Large intestine (tissue), 3 donors: Measurements from ENCODE around the gene BATF. TPM values are rescaled to one million over a fixed set of nuclear protein-coding genes. Genes with fewer than 3 reads are reported as not detected.

Source experiments
- DNase-seq, 2 donors: peaks; one replicate each; pipeline versions ENCODE4 v3.0.0 to v3.0.0-alpha.2; 2013
- H3K27ac ChIP-seq: one replicate; pipeline ENCODE4 v1.5.1; 2013; ENCODE audit warnings: low read length
- H3K27me3 ChIP-seq: 2 replicates; pipeline ENCODE4 v1.6.1; 2013; ENCODE audit warnings: low read length; ENCODE audit not compliant: control insufficient read depth, insufficient read depth
- H3K36me3 ChIP-seq: 2 replicates; pipeline ENCODE4 v1.6.1; 2013; ENCODE audit warnings: low read length; ENCODE audit not compliant: control insufficient read depth, insufficient read depth
- H3K4me1 ChIP-seq: one replicate; pipeline ENCODE4 v1.6.1; 2013; ENCODE audit warnings: low read length; ENCODE audit not compliant: control insufficient read depth, insufficient read depth
- H3K4me3 ChIP-seq: one replicate; pipeline ENCODE4 v1.5.1; 2013; ENCODE audit warnings: low read length
- H3K9me3 ChIP-seq: one replicate; pipeline ENCODE4 v1.6.1; 2013; ENCODE audit warnings: mild to moderate bottlenecking, low read depth, low read length, moderate library complexity; ENCODE audit not compliant: control insufficient read depth
- WGBS: methylation state at CpG from one replicate; pipeline ENCODE4 v1.1.5; 2013; ENCODE audit warnings: low lambda C conversion rate; ENCODE audit not compliant: insufficient coverage; 5-methylcytosine and 5-hydroxymethylcytosine counted together
- polyA plus RNA-seq: library from polyadenylated mRNA; unstranded; fragments of 120-200 nt; gene quantifications from one replicate; pipeline ENCODE4 v1.2.1, GENCODE V29; 2013

BATF gene
- polyA plus RNA-seq, 1 donor, result 0.67 TPM

GRCh38 chr14:75499084-75499875, 23.0 kb upstream of the BATF start:
- H3K27ac ChIP-seq, result no peak overlapping the region
- H3K36me3 ChIP-seq, result no peaks in the 10 kb centered on the region
- no peak overlapping the region for H3K4me3 ChIP-seq
- H3K4me1 ChIP-seq, result no peaks in the 10 kb centered on the region
- H3K27me3 ChIP-seq, result no peaks in the 10 kb centered on the region
- whole genome bisulfite sequencing, result no CpG with 5 or more reads among the region's 16 CpGs
- no peaks in the 10 kb centered on the region for H3K9me3 ChIP-seq
- DNase-seq, result no peak

DNA sequence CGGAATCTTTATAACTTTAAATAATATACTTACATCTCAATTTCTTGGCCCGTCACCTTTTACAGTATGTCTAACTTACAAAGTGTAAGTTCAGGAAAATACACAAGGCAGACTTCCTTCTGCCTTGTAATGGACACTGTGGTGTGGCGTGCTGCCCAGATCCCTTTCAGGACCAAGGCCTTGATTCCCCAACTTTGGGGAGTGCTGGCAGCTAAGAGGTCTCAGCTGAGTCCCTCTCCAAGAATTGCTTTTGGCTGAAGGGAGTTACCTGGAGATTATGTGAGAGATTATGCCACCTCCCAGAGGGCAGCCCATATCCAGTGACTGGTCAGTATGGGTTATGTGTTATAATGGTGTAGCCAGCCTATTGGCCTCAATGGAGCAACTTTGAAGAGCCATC, 21.2 kb upstream of the BATF start:
- Histone ChIP-seq H3K4me3 (no peak overlapping the region), H3K27ac (no peak overlapping the region), H3K36me3 (no peaks in the 10 kb centered on the region), H3K27me3 (no peaks in the 10 kb centered on the region), H3K9me3 (no peaks in the 10 kb centered on the region), H3K4me1 (no peaks in the 10 kb centered on the region)
- WGBS, result 100% methylated on average over 1 of the region's 3 CpGs
- DNase-seq, result no peak

DNA sequence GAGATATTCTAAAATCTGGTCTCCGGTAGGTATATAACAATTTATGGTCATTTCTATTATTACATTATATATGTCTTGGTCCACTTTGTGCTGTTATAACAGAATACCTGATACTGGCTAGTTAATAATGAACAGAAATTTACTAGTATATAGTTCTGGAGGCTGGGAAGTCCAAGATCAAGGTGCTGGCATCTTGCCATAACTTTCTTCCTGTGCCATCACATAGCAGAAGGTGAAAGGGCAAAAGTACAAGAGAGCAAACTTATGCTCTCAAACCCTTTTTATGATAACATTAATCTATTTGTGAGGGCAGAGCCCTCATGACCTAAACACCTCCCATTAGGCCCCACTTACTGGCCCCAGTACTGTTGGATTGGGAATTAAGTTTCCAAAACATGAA, 17.9 kb upstream of the BATF start:
- DNase-seq, result peak in 1 of 2 donors; percentile 20
- no CpG with 5 or more reads among the region's 1 CpG for WGBS
- no peaks in the 10 kb centered on the region for H3K27me3 ChIP-seq

DNA sequence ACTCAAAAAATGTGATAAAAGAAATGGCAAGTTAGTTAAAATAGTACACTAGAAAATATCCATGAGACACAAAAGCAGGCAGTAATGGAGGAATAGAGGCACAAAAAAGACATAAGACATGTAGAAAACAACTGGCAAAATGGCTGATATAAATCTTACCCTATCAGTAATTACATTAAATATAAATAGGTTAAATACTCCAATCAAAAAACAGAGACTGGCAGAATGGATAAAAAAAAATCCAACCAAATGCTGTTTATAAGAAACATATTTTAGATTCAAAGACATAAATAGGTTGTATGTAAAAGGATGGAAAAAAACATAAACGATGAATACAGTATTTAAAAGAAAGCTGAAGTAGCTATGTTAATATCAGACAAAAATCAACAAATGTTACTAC, 15.3 kb upstream of the BATF start:
- H3K4me3 ChIP-seq, result no peak overlapping the region
- no peaks in the 10 kb centered on the region for H3K4me1 ChIP-seq
- H3K9me3 ChIP-seq, result peaks cover 6% of the 10 kb centered on the region
- DNase-seq, result no peak
- H3K27ac ChIP-seq, result no peak overlapping the region
- no peaks in the 10 kb centered on the region for H3K36me3 ChIP-seq
- no peaks in the 10 kb centered on the region for H3K27me3 ChIP-seq
- WGBS, result 88% methylated on average over 1 of the region's 1 CpG

More for the DNA sequence above, 17.9 kb upstream of the BATF start:
- no peaks in the 10 kb centered on the region for H3K36me3 ChIP-seq
- no peak overlapping the region for H3K27ac ChIP-seq
- no peak overlapping the region for H3K4me3 ChIP-seq
- H3K9me3 ChIP-seq, result peaks cover 6% of the 10 kb centered on the region
- H3K4me1 ChIP-seq, result no peaks in the 10 kb centered on the region

DNA sequence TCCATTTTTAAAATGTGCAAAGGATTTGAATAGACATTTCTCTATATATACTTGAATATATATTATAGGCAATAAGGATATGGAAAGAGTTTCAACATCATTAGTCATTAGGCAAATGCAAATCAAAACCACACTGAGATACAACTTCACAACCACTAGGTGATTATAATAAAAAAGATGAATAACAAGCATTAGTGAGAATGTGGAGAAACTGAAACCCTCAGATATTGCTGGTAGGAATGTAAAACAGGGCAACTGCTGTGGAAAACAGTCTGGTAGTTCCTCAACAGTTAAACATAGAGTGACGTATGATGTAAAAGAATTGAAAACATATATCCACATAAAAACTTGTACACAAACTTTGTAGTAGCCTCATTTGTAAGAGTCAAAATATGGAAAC, 11.7 kb upstream of the BATF start:
- Histone ChIP-seq H3K9me3 (peaks cover 6% of the 10 kb centered on the region), H3K4me3 (no peak overlapping the region), H3K27me3 (peaks cover 2% of the 10 kb centered on the region), H3K27ac (no peak overlapping the region), H3K36me3 (no peaks in the 10 kb centered on the region), H3K4me1 (no peaks in the 10 kb centered on the region)
- DNase-seq, result no peak
- WGBS, result no CpG with 5 or more reads among the region's 1 CpG

GRCh38 chr14:75511201-75511600, 11.1 kb upstream of the BATF start:
- peaks cover 6% of the 10 kb centered on the region for H3K9me3 ChIP-seq
- no peaks in the 10 kb centered on the region for H3K4me1 ChIP-seq
- no peak overlapping the region for H3K4me3 ChIP-seq
- DNase-seq, result no peak
- H3K36me3 ChIP-seq, result no peaks in the 10 kb centered on the region
- no peak overlapping the region for H3K27ac ChIP-seq
- H3K27me3 ChIP-seq, result peaks cover 4% of the 10 kb centered on the region

DNA sequence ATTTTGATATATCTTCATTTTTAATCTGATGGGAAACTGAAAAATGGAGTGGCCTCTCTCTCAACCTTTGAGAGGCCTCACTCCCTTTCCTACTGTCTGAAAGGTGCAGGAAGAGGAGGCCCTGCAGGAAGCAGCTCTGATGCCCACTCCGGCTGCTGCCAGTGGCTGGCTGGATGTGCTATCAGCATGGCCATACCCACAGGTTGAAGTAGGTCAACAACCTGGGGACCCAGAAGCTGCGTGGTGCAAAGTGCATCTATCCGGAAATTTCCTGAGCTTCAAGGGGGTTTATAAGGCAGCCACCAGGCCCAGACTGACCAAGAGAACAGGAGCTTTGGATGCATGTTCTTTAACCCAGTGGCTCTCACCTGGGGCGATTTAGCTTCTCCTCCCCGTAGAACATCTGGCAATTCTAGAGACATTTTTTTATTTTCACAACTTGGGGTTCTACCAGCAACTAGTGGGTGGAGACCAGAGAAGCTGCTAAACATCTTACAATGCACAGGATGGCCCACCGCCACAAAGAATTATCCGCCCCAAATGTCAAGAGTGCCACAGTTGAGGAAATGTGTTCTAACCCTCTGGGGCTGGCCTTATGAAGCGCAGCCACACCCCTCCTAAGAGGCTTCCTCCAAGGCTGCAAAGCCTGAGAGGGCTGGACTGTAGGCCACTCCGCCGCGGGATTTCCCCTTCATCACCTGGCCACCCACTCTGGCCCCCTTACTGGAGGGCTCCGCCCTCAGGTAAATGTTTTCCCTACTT, 8.2 kb upstream of the BATF start:
- Histone ChIP-seq H3K4me1 (no peaks in the 10 kb centered on the region), H3K27ac (no peak overlapping the region), H3K9me3 (no peaks in the 10 kb centered on the region), H3K36me3 (no peaks in the 10 kb centered on the region), H3K4me3 (no peak overlapping the region), H3K27me3 (peaks cover 8% of the 10 kb centered on the region)
- WGBS, result no CpG with 5 or more reads among the region's 12 CpGs
- no peak for DNase-seq

- no peak overlapping the region for H3K27ac ChIP-seq
- peak overlapping the region; percentile 22 for H3K4me3 ChIP-seq
- no peaks in the 10 kb centered on the region for H3K4me1 ChIP-seq
- H3K9me3 ChIP-seq, result no peaks in the 10 kb centered on the region
- no CpG with 5 or more reads among the region's 29 CpGs for WGBS
- no peaks in the 10 kb centered on the region for H3K36me3 ChIP-seq
- peaks cover 8% of the 10 kb centered on the region for H3K27me3 ChIP-seq
- no peak for DNase-seq
Observed at GRCh38 chr14:75514673-75515628, 7.3 kb upstream of the BATF start.

DNA sequence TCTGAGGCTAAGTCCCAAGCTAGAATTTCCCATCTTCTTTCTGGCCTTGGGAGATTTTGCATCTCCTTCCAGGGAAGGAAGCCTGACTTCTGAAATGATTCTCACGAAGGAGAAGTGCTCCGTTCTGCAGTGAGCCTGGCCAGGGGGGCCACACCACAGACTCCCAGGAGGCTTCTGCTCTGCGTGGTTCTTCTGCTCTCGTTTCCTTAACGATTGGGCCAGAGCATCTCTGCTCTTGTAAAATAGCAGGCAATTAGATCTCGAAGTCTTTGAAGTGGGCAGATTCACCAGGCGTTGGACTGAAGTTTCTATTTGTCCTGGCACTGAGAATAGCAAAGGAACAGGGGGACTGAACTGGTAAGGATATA, 6.7 kb upstream of the BATF start:
- Histone ChIP-seq H3K27ac (no peak overlapping the region), H3K27me3 (peaks cover 8% of the 10 kb centered on the region)

DNA sequence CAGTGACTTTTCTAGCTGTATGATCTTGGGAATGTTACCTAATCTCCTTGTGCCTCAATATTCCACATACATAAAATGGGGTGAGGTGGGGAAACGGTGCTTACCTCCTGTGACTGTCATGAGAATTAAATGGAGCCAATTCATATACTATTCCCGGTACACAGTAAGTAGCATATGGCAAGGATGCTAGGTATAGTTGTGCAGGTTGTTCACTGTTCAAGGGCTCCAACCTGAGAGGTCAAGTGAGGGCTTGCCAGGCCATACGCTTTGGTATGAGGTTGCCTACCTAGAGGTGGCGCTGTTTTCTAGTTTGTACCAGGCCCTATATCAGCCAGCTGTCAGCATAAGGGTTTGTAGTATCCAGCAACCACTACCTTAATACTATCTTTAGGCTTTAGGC, 3.6 kb upstream of the BATF start:
- H3K27me3 ChIP-seq, result peaks cover 8% of the 10 kb centered on the region
- no CpG with 5 or more reads among the region's 4 CpGs for WGBS
- no peaks in the 10 kb centered on the region for H3K36me3 ChIP-seq
- H3K4me3 ChIP-seq, result no peak overlapping the region
- peaks cover 11% of the 10 kb centered on the region for H3K4me1 ChIP-seq
- no peaks in the 10 kb centered on the region for H3K9me3 ChIP-seq
- no peak overlapping the region for H3K27ac ChIP-seq
- no peak for DNase-seq

More for the DNA sequence above, 6.7 kb upstream of the BATF start:
- no CpG with 5 or more reads among the region's 7 CpGs for WGBS
- Histone ChIP-seq H3K4me3 (no peak overlapping the region), H3K36me3 (no peaks in the 10 kb centered on the region), H3K9me3 (no peaks in the 10 kb centered on the region), H3K4me1 (no peaks in the 10 kb centered on the region)
- no peak for DNase-seq
